8988T (cell line): ENCODE results near the gene GLS.

Experiments used
- DNase-seq: peaks from one replicate; pipeline ENCODE4 v3.0.0; 2011

Gene GLS

DNA sequence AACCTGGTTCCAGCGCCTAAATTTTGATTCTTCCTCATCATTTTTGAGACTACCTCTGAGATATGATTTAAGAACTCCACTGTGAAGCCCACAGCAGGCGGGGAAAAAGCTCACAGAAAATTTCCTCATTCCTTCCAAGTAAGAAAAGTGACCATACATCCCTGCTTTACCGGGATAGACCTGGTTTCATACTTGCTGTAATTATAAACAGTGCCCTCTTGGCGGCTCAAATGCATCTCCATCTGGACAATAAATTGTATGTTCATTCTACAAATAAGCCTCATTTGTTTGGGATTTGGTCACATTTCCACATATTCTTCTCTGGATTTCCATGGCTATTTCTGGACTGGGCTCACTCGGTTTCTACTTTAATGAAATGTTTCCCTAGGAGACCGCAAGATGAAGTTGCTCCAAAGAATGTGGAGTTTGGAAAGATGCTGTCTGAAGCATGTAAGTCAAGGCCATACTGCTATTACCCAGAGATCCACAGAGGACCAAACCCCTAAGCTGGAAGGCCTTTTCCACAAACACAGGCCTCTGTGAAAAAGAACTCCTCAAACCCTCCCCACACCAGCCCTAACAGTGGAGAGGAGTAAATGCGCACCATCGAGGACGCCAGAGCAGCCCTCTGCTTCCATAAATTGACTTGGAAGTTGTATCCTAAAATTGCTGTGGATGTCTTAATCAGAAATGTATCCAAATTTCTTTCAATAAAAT, 119.5 kb downstream of the GLS start:
- DNase-seq, result no peak

- no peak for DNase-seq
Observed at GRCh38 chr2:191001032-191001431, 120.4 kb downstream of the GLS start.

- no peak for DNase-seq
Observed at GRCh38 chr2:191001624-191002023, 121.0 kb downstream of the GLS start.

DNA sequence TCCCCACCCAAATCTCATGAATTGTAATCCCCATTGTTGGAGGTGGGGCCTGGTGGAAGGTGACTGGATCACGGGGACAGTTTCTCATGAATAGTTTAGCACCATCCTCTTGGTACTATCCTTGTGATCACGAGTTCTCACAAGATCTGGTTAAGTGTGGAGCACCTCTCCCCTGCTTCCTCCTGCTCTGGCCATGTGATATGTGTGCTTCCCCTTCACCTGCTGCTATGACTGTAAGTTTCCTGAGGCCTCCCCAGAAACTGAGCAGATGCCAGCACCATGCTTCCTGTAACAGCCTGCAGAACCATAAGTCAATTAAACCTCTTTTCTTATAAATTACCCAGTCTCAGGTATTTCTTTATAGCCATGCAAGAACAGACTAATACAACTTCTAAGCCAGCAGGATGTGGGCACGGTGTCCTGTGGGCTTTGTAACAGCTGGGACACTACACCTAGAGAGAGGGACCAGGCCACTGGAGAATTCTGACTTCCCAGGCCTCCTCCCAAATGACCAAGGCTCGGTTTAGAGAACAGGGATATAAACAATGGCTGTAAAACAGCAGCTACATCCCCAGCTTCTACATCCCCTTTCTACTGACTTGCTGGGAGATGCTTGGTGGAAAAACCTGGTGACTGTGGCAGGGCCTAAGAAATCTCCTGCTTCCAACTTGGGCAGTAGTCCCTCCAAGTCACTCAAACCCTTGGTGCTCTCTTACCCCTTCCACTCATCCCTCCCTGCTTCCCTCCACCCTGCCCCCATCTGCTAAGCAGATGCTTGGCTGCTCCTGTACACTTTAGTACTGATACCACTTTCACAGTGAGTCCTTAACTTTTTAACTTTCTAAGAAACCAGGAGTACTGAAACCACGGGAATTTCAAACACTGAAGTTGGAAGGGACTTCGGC, 123.0 kb downstream of the GLS start:
- DNase-seq, result no peak

DNA sequence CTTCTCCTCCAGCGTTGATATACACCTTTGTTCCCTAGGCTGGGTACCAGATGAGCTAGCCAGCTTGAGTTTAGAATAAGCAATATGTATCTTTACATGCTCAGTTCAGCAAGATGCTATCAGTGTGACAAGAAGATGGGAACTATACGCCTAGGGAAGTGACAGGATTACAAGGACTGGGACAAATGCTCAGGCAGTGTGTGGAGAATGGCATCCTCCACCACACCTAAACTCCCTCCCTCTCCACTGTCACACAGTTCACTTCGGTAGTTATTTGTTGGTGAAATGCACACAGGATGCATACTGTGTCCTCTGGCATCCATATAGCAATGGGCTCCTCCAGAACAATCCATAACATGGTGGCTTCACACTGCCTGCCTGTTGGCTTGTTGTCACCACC, 125.7 kb downstream of the GLS start:
- no peak for DNase-seq

DNA sequence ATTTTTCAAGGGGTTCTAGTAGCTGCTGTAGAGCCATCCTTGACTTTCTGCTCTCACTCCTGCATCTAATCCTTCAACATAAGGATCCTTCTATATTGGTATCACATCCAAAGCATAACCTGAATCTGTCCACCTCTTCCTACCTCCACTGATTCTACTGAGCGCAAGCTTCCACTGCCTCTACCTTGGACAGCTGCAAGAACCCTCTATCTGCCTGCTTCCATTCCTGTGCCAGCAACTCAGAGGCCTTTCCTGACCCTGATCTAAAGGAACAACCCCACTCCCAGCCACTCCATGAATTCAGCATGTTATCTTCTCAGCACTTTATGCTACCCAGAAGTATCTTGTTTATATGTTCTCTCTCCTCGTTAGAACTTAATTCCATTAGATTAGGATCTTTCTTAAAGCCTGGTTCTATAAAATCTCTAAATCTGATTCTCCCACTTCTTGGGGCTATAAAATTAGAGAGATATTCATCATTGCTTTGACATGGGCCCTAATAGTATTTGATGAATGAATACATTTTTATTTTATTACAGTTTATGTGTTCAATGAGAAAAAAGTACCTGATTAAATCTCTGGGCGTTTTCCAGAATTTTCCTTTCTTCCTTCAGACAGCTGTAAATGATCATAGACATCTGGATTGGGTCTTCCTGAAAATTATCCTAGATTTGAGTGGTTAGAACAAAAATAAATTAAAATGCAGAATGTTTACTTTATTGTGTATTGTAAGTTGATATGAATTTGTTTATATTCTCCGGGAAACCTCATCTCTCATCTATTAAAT, 126.6 kb downstream of the GLS start:
- DNase-seq, result no peak

GRCh38 chr2:191008286-191008685, 127.7 kb downstream of the GLS start:
- no peak for DNase-seq

- DNase-seq, result no peak
Observed at GRCh38 chr2:191009541-191010374, 129.1 kb downstream of the GLS start.

DNA sequence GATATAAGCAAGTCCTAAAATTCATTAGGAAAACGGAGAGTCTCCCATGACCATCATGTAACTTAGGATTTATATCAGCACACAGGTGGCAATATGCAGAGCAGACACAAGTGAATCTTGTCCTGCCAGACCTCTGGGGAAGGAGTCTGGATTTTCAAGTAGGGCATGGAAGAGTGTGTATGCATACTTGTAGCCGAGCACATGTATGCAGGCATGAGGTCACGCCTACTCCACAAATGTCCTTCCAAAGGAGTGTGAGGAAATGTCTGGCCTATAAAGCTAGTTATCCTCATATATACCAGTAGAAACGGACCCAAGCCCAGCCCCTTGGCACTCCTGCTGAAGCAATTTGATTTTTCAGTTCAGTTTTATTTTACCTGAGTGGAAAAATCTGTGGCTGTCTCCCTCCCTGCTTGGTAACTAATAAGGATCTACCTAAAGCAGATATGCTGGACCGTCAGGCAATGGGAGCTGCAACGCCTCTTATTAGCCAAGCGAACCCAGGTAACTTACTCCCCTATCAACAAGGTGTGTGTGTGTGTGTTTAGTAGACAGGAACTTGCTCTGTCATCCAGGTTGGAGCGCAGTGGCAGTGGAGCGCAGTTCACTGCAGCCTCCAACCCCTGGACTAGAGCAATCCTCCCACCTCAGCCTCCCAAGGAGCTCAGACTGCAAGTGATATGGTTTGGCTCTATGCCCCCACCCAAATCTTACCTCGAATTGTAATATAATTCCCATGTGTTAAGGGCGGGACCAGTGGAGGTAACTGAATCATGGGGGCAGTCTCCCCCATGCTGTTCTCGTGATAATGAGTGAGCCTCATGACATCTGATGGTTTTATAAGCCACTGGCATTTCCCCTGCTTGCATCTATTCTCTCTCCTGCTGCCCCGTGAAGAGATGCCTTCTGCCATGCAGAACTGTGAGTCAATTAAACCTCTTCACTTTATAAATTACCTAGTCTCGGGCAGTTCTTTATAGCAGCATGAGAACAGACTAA, 130.6 kb downstream of the GLS start:
- DNase-seq, result no peak

- no peak for DNase-seq
Observed at GRCh38 chr2:191012346-191012745, 131.7 kb downstream of the GLS start.

DNA sequence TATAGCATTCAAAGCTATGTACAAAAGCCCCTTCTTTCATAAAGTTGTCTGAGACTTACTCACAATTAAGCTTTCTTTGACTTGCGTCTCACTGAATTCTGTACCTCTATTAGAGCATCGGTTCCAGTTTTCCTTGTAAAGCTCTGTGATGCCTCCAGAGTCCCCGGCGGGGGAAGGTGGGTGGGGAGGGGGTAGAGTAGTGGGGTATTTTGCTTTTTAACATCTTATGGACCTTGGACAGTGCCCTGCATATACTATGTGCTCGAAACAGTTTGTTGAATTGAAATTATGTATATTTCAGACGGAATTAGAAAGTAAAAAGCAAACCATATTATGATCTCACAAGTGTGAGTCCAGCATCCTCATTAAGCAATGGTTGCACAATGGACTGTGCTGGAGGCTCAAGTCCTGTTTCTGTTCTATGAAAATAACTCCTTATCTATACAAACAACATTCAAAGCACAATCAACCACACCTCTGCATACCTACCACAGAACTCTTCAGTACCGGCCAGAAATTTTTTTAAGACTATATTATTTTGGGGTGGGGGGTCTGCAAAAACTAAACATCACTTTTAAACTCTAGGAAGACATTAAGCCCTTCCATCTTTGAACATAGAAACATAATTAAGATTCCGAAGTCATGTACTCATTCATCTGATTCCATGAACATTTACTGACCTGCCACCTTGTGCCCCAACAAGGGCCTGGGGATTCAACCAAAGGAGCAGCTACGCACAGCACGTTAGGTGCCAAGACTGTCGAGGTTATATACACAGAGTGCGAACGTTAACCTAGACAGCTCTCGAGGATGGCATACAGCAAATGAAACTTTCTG, 132.4 kb downstream of the GLS start:
- no peak for DNase-seq

- DNase-seq, result no peak
Observed at GRCh38 chr2:191013682-191013931, 133.0 kb downstream of the GLS start.

DNA sequence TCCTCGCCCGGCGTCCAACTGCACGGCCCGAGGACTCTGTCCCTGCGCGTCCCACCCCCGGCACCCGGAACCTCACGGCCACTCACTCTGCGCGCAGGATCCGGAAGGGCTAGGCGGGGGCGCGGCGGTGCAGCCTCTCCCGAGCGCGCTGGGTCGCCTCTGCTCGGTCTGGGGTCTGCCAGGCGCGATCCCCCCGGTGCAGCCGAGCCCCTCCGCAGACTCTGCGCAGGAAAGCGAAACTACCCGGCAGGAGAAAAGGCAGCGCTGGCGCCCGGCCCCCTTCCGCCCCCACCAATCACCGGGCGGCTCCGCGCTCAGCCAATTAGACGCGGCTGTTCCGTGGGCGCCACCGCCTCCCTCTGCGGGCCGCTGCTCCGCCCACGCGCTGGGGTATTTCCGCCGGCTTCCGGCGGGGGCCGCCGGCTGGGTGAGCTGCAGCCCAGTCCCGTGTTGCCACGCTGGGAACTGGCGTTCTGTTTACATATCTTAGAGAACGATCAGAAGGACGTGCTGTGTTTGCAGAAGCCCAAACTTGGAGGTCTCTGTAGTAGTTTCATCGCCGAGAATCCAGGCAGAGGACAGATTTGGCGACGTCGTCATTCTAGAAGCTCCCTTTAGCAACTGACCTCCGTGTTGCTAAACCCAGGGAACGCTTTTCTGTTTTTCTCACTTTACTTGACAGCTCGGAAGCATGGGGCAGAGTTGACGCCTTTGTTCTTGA, 133.5 kb downstream of the GLS start, which contains the start of gene STAT1:
Gene STAT1, minus strand, starts transcription at position 240 of the 721 bp plus-strand sequence. CDS start 4,168 bp downstream, outside the sequence.
- peak; percentile 91 for DNase-seq

DNA sequence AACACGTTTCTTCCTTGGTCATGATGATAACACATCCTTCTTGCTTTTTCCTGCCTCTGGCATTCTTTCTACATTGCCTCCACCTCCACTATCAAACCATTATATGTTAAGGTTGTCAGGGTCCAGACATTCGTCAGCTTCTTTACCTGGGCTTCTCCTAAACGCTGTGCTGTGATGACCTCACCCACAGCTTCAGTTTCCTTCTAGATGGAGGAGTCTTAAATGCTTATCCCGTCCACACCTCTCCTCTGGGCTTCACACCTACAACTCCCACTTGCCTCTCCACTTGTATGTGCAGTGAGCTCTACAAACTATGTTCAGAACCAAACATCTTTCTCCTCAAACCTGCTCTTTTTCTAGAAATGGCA, 134.0 kb downstream of the GLS start:
- no peak for DNase-seq
